IMR-90 (cell line): ENCODE results near the gene EPB41L2. TPM values are rescaled to one million over a fixed set of nuclear protein-coding genes. Genes with fewer than 3 reads are reported as not detected.

Source experiments
- ATAC-seq: fragments of 200-7000 bp; cut with Tn5 transposase; 2 replicates; pipeline ENCODE4 v1.9.1; 2020; ENCODE audit warnings: low read depth, mild to moderate bottlenecking, moderate library complexity
- BruUV-seq: library from RNA; stranded (reverse); fragments of 400-500 nt; replicated peaks from 2 replicates; lab custom pipeline; 2021; lab: Mats Ljungman, UMichigan
- CTCF ChIA-PET: fragments of 300-600 bp; formaldehyde crosslinking; extraction: SDS; loops from one replicate; lab custom pipeline; 2021; ENCODE audit warnings: antibody characterized with exemption; lab: Yijun Ruan, JAX
- POLR2A ChIA-PET: fragments of 300-600 bp; sonication (Branson Sonifier 250); formaldehyde crosslinking; loops from one replicate; lab custom pipeline; 2022; ENCODE audit warnings: antibody characterized with exemption; ENCODE audit not compliant: unreplicated experiment; lab: Charles Lee
- DNase-seq: peaks from one replicate; pipeline ENCODE4 v3.0.0; 2013
- H2AFZ ChIP-seq: replicated peaks from 2 replicates; pipeline ENCODE3; 2013; ENCODE audit warnings: low read length, mild to moderate bottlenecking; ENCODE audit not compliant: poor library complexity
- H2AK5ac ChIP-seq: 2 replicates; pipeline ENCODE4 v1.6.1; 2013; ENCODE audit warnings: low read depth, low read length, inconsistent platforms
- H2AK9ac ChIP-seq: replicated peaks from 2 replicates; pipeline ENCODE3; 2013; ENCODE audit warnings: mild to moderate bottlenecking, low read depth, low read length, moderate library complexity; ENCODE audit not compliant: poor library complexity
- H2BK120ac ChIP-seq: 2 replicates; pipeline ENCODE4 v1.6.1; 2013; ENCODE audit warnings: low read depth, low read length, inconsistent platforms
- H2BK15ac ChIP-seq: 3 replicates; pipeline ENCODE4 v1.6.1; 2013; ENCODE audit warnings: low read depth, low read length, inconsistent platforms
- H2BK20ac ChIP-seq: 2 replicates; pipeline ENCODE4 v1.6.1; 2013; ENCODE audit warnings: low read depth, mild to moderate bottlenecking, inconsistent platforms, low read length, moderate library complexity
- H2BK5ac ChIP-seq: 2 replicates; pipeline ENCODE4 v1.6.1; 2013; ENCODE audit warnings: mild to moderate bottlenecking, low read depth, low read length, inconsistent platforms; ENCODE audit not compliant: poor library complexity, severe bottlenecking
- H3K14ac ChIP-seq: replicated peaks from 2 replicates; pipeline ENCODE4 v1.6.1; 2013; ENCODE audit warnings: low read depth, low read length, inconsistent platforms
- H3K18ac ChIP-seq: 2 replicates; pipeline ENCODE4 v1.6.1; 2013; ENCODE audit warnings: low read depth, low read length, control low read depth
- H3K23ac ChIP-seq: 2 replicates; pipeline ENCODE4 v1.6.1; 2013; ENCODE audit warnings: low read depth, low read length, inconsistent platforms
- H3K27ac ChIP-seq: 2 replicates; pipeline ENCODE4 v1.5.1; 2013; ENCODE audit warnings: mild to moderate bottlenecking, control low read depth, low read length; ENCODE audit not compliant: insufficient read depth
- H3K27me3 ChIP-seq: 2 replicates; pipeline ENCODE4 v1.6.1; 2013; ENCODE audit warnings: low read length; ENCODE audit not compliant: control insufficient read depth, insufficient read depth
- H3K36me3 ChIP-seq: 2 replicates; pipeline ENCODE4 v1.6.1; 2013; ENCODE audit warnings: low read length, mixed read lengths; ENCODE audit not compliant: control insufficient read depth, insufficient read depth
- H3K4ac ChIP-seq: 2 replicates; pipeline ENCODE4 v1.6.1; 2013; ENCODE audit warnings: low read depth, low read length, inconsistent platforms
- H3K4me1 ChIP-seq: 2 replicates; pipeline ENCODE4 v1.6.1; 2013; ENCODE audit warnings: low read length, mixed read lengths; ENCODE audit not compliant: control insufficient read depth, insufficient read depth
- H3K4me2 ChIP-seq: 2 replicates; pipeline ENCODE4 v1.6.1; 2013; ENCODE audit warnings: low read depth, mild to moderate bottlenecking, control low read depth, low read length, moderate library complexity
- H3K4me3 ChIP-seq: 2 replicates; pipeline ENCODE4 v1.5.1; 2013; ENCODE audit warnings: low read depth, mild to moderate bottlenecking, control low read depth, low read length, moderate library complexity; ENCODE audit not compliant: insufficient read depth
- H3K56ac ChIP-seq: 2 replicates; pipeline ENCODE4 v1.6.1; 2013; ENCODE audit warnings: low read length, inconsistent platforms; ENCODE audit not compliant: insufficient read depth; ENCODE audit errors: extremely low read depth
- H3K79me1 ChIP-seq, 2 experiments: 2 replicates each; pipeline ENCODE4 v1.6.1; 2013; ENCODE audit warnings: low read length in 2 of 2, inconsistent platforms in 1 of 2, low read depth in 1 of 2
- H3K9ac ChIP-seq: 2 replicates; pipeline ENCODE4 v1.6.1; 2013; ENCODE audit warnings: low read depth, low read length, control low read depth
- H3K9me1 ChIP-seq: 2 replicates; pipeline ENCODE4 v1.6.1; 2013; ENCODE audit warnings: low read length, inconsistent platforms; ENCODE audit not compliant: insufficient read depth
- H3K9me3 ChIP-seq: 2 replicates; pipeline ENCODE4 v1.6.1; 2013; ENCODE audit warnings: low read length; ENCODE audit not compliant: control insufficient read depth, insufficient read depth
- H4K20me1 ChIP-seq: 2 replicates; pipeline ENCODE4 v1.6.1; 2013; ENCODE audit warnings: low read length, inconsistent platforms; ENCODE audit not compliant: insufficient read depth
- H4K5ac ChIP-seq: 2 replicates; pipeline ENCODE4 v1.6.1; 2013; ENCODE audit warnings: mild to moderate bottlenecking, low read depth, low read length, control low read depth
- H4K8ac ChIP-seq, 2 experiments: 2 replicates each; pipeline ENCODE4 v1.6.1; 2013; ENCODE audit warnings: low read depth in 2 of 2, low read length in 2 of 2, control low read depth in 1 of 2, inconsistent platforms in 1 of 2
- H4K91ac ChIP-seq: 2 replicates; pipeline ENCODE4 v1.6.1; 2013; ENCODE audit warnings: low read depth, low read length, inconsistent platforms; ENCODE audit not compliant: insufficient read depth
- MAFK ChIP-seq: IDR thresholded peaks from 2 replicates; pipeline ENCODE4 v1.6.1; 2012; ENCODE audit warnings: low read depth, low read length, improper control_type of control experiment
- POLR2A ChIP-seq: IDR thresholded peaks from 2 replicates; pipeline ENCODE4 v1.6.1; 2012; ENCODE audit warnings: mild to moderate bottlenecking, low read depth, low read length
- RAD21 ChIP-seq: IDR thresholded peaks from 2 replicates; pipeline ENCODE4 v1.6.1; 2012; ENCODE audit warnings: low read length, improper control_type of control experiment
- WGBS, 2 experiments: methylation state at CpG; one replicate each; pipeline versions ENCODE4 v1.1.5 to v1.1.7; 2013; ENCODE audit warnings: missing lambda C conversion rate in 2 of 2; ENCODE audit not compliant: insufficient read length in 1 of 2; ENCODE audit errors: extremely low coverage in 2 of 2; 5-methylcytosine and 5-hydroxymethylcytosine counted together
- dilution Hi-C: fragments of 300-500 bp; cut with HindIII; formaldehyde crosslinking; loops from one replicate; pipeline ENCODE4 v1.14.3; 2018; ENCODE audit warnings: low sequenced_read_pairs; ENCODE audit not compliant: unreplicated experiment
- in situ Hi-C: fragments of 300-500 bp; cut with MboI; formaldehyde crosslinking; loops from 3 replicates; pipeline ENCODE4 v1.14.3; 2019; ENCODE audit warnings: low sequenced_read_pairs, inconsistent platforms, mixed read lengths
- intact Hi-C: fragments of 100-400 bp; cut with micrococcal nuclease; formaldehyde crosslinking; loops from 2 replicates; pipeline ENCODE4 v1.10.0; 2022
- polyA plus RNA-seq, 3 experiments: library from polyadenylated mRNA; depleted of rRNA; stranded (reverse); fragments of >200 nt; gene quantifications; 2 replicates each; pipeline ENCODE4 v1.2.3, GENCODE V29; 2012; ENCODE audit warnings: low replicate concordance in 1 of 3
- total RNA-seq: library from RNA; depleted of rRNA; stranded (reverse); fragments of >200 nt; gene quantifications from 2 replicates; pipeline ENCODE4 v1.2.3, GENCODE V29; 2012

The EPB41L2 gene
- total and polyA plus RNA-seq, 2 of the 4 experiments (the other 2 are of a cell fraction), result 85.7 to 99.8 TPM

GRCh38 chr6:130886966-130887365 lies 176.1 kb downstream of the EPB41L2 start:
- H2BK120ac ChIP-seq, result peak overlapping the region; percentile 47
- no peak overlapping the region for H3K9ac ChIP-seq
- dilution Hi-C loops, result no loop called here
- H3K18ac ChIP-seq, result no peak overlapping the region
- BruUV-seq, result no TSS peak
- no peak overlapping the region for H3K23ac ChIP-seq
- CTCF ChIA-PET, result no interaction called here
- no peaks in the 10 kb centered on the region for H3K9me3 ChIP-seq
- no peaks in the 10 kb centered on the region for H3K27me3 ChIP-seq
- no peak overlapping the region for H4K5ac ChIP-seq
- no peak overlapping the region for H2AFZ ChIP-seq
- no peak overlapping the region for H2AK5ac ChIP-seq
- H3K4me2 ChIP-seq, result no peak overlapping the region
- TF ChIP-seq MAFK (peak; percentile 97), POLR2A (no peak), RAD21 (no peak)
- no peak overlapping the region for H2BK5ac ChIP-seq
- H3K36me3 ChIP-seq, result peaks cover 18% of the 10 kb centered on the region
- H2BK20ac ChIP-seq, result no peak overlapping the region
- in situ Hi-C loops, result loop anchor here (10.0 kb wide), 2 partner anchors 288 to 648 kb away; no protein-coding TSS in a partner anchor
- H3K14ac ChIP-seq, result no peak overlapping the region
- POLR2A ChIA-PET, result no interaction called here
- no peak overlapping the region for H2BK15ac ChIP-seq
- H4K8ac ChIP-seq, result no peak overlapping the region
- no peak overlapping the region for H3K4me3 ChIP-seq
- peaks cover 5 to 24% of the 10 kb centered on the region in 2 experiments; a peak in 3 of 4 replicates for H3K79me1 ChIP-seq
- H3K4me1 ChIP-seq, result peaks cover 6% of the 10 kb centered on the region
- H3K9me1 ChIP-seq, result peaks cover 5% of the 10 kb centered on the region; the same call in 1 of the 2 replicates
- no peak for ATAC-seq
- intact Hi-C loops, result loop anchor here (10.0 kb wide), 2 partner anchors 368 to 708 kb away; no protein-coding TSS in a partner anchor
- H4K20me1 ChIP-seq, result peaks cover 3% of the 10 kb centered on the region; the same call in 1 of the 2 replicates
- WGBS, 2 experiments, result 100% methylated on average over 1 of the region's 2 CpGs; no CpG with 5 or more reads in 1 of the 2 experiments
- H2AK9ac ChIP-seq, result no peak overlapping the region
- H3K56ac ChIP-seq, result no peak overlapping the region
- H3K27ac ChIP-seq, result no peak overlapping the region
- no peak overlapping the region for H4K91ac ChIP-seq
- no peak for DNase-seq
- H3K4ac ChIP-seq, result no peak overlapping the region; the same call in 1 of the 2 replicates
